Left renal pelvis (tissue), 4 donors: Measurements from ENCODE around the gene CT47A1. TPM values are rescaled to one million over a fixed set of nuclear protein-coding genes. Genes with fewer than 3 reads are reported as not detected.
"Not testable (repeated sequence)": the region's sequence is repeated elsewhere in the genome, so short reads cannot be mapped to it uniquely, and the experiment has no call there.

Experiments used
- DNase-seq, 4 donors: peaks; one replicate each; pipeline ENCODE4 v3.0.0-alpha.2; 2013; ENCODE audit warnings: low read depth in 4 of 4, low spot score in 3 of 4
- polyA plus RNA-seq, 4 donors: library from polyadenylated mRNA; unstranded; fragments of 120-200 nt; gene quantifications; one replicate each; pipeline ENCODE4 v1.2.1, GENCODE V29; 2013; ENCODE audit not compliant: insufficient read length in 4 of 4

CT47A1 gene
- not detected for polyA plus RNA-seq

DNA sequence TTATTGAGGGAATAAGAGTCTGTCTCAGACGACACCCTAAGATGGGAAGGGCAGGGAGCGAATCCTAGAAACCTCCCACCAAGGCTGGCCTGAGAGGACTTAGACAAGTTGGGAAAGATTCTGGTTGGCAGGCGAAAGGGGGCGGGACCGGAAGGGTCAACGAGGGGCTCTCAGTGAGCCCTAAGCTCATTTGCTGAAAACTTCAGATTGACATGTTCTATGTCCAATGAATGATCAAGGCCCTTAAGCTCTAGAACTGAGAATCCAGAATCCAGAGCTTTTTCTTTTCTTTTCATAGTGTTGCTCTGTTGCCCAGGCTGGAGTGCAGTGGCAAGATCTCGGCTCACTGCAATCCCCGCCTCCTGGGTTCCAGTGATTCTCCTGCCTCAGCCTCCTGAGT lies at the start of gene CT47A1:
TSS of gene CT47A1 (minus strand) at position 101 of the 400 bp plus-strand sequence. CDS start 231 bp downstream, outside the sequence.
- not testable (repeated sequence) for DNase-seq

DNA sequence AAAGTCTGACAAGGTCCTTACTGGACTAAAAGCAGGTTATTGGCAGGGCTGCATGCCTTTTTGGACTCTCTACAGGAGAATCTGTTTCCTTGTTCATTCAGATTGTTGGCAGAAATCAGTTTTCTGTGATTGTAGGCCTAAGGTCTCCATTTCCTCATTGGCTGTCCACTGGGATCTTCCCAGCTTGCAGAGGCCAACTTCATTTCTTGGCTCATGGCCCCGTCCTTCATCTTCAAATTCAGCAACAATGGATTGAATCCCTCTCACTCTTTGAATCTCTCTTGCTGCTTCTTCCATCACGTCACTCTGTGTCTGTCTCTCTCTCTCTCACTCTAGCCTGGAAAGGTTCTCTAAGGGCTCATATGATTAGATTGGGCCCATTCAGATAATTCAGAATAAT lies 47.0 kb upstream of the CT47A1 start:
- no peak for DNase-seq

DNA sequence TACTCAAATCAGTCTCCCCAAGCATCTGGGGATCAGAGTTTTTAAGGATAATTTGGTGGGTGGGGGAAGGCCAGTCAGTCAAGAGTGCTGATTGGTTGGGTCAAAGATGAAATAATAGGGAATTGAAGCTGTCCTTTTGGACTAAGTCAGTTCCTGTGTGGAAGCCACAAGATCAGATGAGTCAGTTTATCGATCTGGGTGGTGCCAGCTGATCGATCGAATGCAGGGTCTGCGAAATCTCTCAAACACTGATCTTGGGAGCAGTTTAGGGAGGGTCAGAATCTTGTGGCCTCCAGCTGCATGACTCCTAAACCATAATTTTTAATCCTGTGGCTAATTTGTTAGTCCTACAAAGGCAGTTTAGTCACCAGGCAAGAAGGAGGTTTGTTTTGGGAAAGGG lies 44.5 kb upstream of the CT47A1 start:
- no peak for DNase-seq

DNA sequence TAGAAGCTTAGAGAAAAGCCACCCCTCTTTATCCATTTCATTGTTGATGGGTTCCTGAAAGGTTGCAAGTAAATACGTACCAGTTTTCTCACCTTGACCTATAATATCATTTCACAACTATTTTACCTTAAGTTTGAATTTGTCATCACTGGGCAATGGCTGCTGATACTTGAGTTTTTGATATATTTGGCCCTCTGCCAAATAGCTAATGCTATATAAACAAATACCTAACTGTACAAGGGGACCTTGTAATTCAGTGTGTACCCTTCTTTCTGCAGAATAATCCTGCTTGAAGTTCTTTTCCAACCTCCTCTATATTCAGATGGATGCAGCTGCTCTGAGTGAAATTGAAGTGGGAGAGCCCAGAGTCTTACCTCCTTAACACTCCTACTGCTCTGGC lies 42.9 kb upstream of the CT47A1 start:
- DNase-seq = no peak

DNA sequence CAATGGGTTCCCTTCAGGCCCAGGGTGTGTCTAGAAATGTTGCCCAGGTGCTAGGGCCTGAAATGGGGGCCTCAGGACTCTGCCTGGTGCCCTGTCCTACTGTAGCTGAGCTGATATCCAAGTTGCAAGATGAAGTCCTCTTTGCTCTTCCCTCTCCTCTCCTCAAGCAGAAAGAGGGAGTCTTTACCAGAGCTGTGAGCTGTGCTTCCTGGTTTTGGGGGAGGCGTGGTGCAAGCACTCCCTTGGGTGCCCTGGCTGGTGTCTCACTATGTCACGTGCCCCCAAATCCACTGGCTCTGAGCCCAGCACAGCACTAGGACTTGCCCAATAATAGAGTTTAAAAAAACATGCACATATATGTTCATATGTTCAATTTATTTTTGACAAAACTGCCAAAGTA lies 29.3 kb upstream of the CT47A1 start:
- DNase-seq = no peak

DNA sequence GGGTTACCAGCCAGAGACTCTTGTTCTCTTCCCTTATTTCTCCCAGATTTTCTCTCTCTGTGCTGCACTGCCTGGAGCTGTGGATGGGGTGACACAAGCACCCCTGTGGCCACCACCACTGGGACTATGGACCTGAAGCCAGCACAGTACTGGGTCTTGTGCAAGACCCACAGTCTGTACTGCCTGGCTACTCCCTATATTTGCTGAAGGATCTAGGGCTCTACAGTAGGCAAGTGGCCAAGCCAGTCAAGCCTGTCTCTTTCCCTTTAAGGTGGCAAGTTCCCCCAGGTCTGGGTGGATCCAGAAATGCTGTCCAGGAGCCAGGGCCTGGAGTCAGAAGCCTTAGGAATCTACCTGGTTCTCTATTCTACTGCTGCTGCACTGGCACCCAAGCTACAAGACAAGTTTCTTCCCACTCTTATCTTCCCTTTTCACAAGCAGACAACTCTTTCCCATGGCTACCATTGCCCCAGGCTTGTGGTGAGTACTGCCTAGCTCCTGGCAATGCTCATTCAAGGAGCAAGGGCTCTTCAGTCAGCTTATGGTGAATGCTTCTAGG lies 28.4 kb upstream of the CT47A1 start:
- no peak for DNase-seq

DNA sequence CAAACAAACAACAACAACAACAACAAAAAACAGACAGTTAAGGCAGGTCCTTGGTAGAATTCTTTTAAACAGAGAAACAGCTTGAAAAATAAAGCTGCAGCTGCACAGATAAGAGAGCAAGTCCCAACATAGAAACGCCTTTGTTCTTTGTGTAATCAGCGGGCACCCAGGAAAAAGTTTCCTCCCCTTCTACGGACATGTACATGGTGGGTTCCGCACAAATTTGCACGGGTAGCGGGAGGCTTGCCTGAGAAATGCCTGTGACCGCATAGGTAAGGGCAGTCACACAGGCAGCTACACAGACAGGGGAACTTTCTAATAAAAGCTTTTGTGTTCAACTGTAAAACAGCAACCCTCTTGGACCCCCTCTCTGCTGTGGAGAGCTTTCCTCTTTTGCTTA lies 25.7 kb upstream of the CT47A1 start:
- DNase-seq = no peak

DNA sequence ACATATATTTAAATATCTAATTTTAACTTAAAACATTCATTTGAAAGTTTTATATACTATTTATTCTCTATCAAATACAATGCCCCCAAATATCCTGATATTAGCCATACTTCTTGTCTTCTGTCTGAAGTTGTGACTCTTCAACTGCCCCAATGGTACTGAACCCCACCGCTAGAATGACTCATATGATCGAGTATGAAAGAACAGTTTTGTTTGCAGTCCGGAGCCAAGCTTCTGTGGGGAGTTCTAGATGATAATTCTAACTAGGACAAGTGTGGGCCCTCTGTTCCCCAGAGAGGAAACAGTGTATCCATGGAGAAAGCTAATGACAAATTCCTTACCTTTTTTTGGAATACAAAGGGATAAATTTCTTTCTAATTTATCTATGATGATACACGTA lies 24.7 kb upstream of the CT47A1 start:
- no peak for DNase-seq

DNA sequence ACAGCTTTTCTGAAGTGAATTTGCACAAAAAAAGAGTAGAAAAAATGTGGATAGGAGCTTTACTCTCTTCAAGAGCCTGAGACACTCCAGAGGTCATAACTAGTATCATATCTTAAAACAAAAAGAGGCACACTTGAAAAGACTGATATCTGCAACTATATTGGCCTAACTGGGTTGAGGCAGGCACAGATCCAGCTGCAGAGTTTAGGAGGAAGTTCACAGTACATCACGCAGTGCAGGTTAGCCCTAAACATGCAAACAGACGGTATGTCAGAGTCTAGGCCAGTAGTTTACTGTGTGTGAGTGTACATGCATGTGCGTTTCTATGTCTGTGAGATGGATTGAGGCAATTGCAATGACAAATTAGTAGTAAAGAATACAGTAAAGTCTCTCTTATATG lies 24.2 kb upstream of the CT47A1 start:
- no peak for DNase-seq

DNA sequence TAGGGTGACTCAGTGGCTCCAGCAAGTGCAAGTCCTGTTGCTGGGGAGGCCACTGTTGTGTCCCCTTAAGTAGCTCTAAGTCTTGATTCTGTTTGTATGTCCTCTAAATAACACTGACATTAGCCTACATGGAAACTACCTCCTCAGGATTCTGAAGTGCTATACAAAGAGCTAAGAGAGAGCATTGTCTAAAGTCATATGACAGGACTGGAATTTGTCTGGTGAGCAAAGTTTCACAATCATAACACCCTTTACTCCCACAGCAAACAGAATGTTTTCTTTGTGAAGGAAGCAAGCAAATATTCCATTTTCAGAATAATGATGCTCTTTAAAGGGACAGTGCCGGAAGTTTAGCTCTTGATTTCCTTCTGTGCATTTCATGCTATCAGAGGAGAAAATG lies 23.4 kb upstream of the CT47A1 start:
- DNase-seq = no peak

DNA sequence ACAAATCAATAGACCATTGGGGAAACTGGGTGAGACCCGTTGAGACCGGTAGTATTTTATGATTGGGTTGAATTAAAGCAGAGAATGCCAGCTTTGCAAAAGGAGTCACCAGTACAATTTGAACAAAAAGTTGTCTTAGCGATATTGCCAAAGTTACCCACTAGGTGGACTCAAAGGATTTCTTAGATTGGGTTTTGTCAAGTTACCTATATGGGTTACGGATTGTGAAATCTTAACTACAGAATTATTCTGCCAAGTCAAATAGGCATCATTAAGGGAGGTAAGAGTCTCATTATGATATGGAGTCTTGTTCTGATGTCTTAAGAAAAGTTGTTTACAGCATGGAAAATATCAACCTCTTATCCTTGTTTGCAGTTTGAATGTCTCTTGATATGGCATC lies 15.0 kb upstream of the CT47A1 start:
- no peak for DNase-seq

DNA sequence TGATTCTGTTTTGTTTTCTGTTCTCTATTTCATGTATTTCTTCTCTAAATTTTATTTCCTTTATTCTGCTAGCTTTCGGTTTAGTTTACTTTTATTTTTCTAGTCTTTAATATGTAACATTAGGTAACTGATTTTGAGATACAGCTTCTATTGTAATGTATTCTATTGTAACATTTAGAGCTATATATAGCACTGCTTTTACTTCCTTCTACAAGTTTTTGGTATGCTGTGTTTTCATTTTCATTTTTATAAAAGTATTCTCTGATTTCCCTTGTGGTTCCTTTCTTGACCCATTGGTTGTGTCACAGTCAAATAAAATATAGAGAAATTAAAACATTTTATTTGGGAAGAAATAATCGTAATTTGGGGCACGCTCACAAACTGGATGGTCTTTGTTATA lies 13.9 kb upstream of the CT47A1 start:
- no peak for DNase-seq

DNA sequence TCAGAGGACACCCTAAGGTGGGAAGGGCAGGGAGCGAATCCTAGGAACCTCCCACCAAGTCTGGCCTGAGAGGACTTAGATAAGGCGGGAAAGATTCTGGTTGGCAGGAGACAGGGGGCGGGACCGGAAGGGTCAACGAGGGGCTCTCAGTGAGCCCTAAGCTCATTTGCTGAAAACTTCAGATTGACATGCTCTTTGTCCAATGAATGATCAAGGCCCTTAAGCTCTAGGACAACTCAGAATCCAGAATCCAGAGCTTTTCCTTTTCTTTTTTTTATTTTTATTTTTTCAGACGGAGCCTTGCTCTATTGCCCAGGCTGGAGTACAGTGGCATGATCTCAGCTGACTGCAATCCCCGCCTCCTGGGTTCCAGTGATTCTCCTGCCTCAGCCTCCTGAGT lies 29.1 kb downstream of the CT47A1 start, which contains the start of gene CT47A7:
TSS of gene CT47A7 (minus strand) at position 101 of the 400 bp plus-strand sequence. CDS start 255 bp downstream, outside the sequence.
- not testable (repeated sequence) for DNase-seq

Other genes with a start within 250 kb of the CT47A1 start
- not detected for gene CT47B1, start 109.9 kb downstream of the CT47A1 start, polyA plus RNA-seq
- gene CT47A11, start 48.6 kb downstream of the CT47A1 start, polyA plus RNA-seq = not detected
- gene CT47A10, start 43.7 kb downstream of the CT47A1 start, polyA plus RNA-seq = not detected
- not detected for gene CT47A9, start 38.9 kb downstream of the CT47A1 start, polyA plus RNA-seq
- not detected for gene CT47A8, start 34.0 kb downstream of the CT47A1 start, polyA plus RNA-seq
- gene CT47A7, start 29.2 kb downstream of the CT47A1 start, polyA plus RNA-seq = not detected
- not detected for gene CT47A6, start 24.3 kb downstream of the CT47A1 start, polyA plus RNA-seq
- gene CT47A5, start 19.4 kb downstream of the CT47A1 start, polyA plus RNA-seq = not detected
- not detected for gene CT47A4, start 14.6 kb downstream of the CT47A1 start, polyA plus RNA-seq
- gene CT47A3, start 9.7 kb downstream of the CT47A1 start, polyA plus RNA-seq = not detected
- not detected for gene CT47A2, start 4.8 kb downstream of the CT47A1 start, polyA plus RNA-seq
- gene GLUD2, start 61.9 kb upstream of the CT47A1 start, polyA plus RNA-seq = 1 to 10 TPM; 3.0 to 5.1 (median 4.1) TPM